HG02571 (cell line): ENCODE measurements around the gene PRPF38B.

Experiments used
- ATAC-seq: cut with Tn5 transposase; IDR thresholded peaks from one replicate; pipeline ENCODE4 v1.9.1; 2021; ENCODE audit warnings: mild to moderate bottlenecking, moderate library complexity; ENCODE audit not compliant: unreplicated experiment

The PRPF38B gene

GRCh38 chr1:108716437-108717230 is 24.5 kb downstream of the PRPF38B start:
- no peak for ATAC-seq

- no peak for ATAC-seq
Observed at GRCh38 chr1:108717774-108718316, 25.7 kb downstream of the PRPF38B start.

- ATAC-seq, result no peak
Observed at GRCh38 chr1:108718927-108719655, 27.0 kb downstream of the PRPF38B start.

- ATAC-seq, result no peak
Observed at GRCh38 chr1:108719656-108720435, 27.7 kb downstream of the PRPF38B start.

GRCh38 chr1:108722292-108722691 is 30.2 kb downstream of the PRPF38B start:
- ATAC-seq, result no peak

- no peak for ATAC-seq
Observed at GRCh38 chr1:108725906-108726305, 33.8 kb downstream of the PRPF38B start.

GRCh38 chr1:108728327-108728923 is 36.3 kb downstream of the PRPF38B start:
- ATAC-seq, result no peak

GRCh38 chr1:108729481-108729880 is 37.4 kb downstream of the PRPF38B start:
- no peak for ATAC-seq

- ATAC-seq, result no peak
Observed at GRCh38 chr1:108732398-108732797, 40.3 kb downstream of the PRPF38B start.

- no peak for ATAC-seq
Observed at GRCh38 chr1:108734171-108734865, 42.2 kb downstream of the PRPF38B start.

- no peak for ATAC-seq
Observed at GRCh38 chr1:108742253-108742652, 50.1 kb downstream of the PRPF38B start.

GRCh38 chr1:108745980-108746381 is 53.9 kb downstream of the PRPF38B start:
- ATAC-seq, result no peak

- peak; percentile 89 for ATAC-seq
Observed at GRCh38 chr1:108746382-108747170, 54.5 kb downstream of the PRPF38B start, which contains the start of gene STXBP3. Gene STXBP3, plus strand, starts transcription at chr1:108746674. Its CDS starts 64 bp downstream, at chr1:108746738.

- ATAC-seq, result peak; percentile 28
Observed at GRCh38 chr1:108747171-108747850, 55.2 kb downstream of the PRPF38B start.

- no peak for ATAC-seq
Observed at GRCh38 chr1:108747898-108748297, 55.8 kb downstream of the PRPF38B start.

GRCh38 chr1:108749081-108749480 is 57.0 kb downstream of the PRPF38B start:
- no peak for ATAC-seq

GRCh38 chr1:108750476-108751181 is 58.5 kb downstream of the PRPF38B start:
- ATAC-seq, result no peak
